ENCODE measurements around the gene SLC38A5. TPM values are rescaled to one million over a fixed set of nuclear protein-coding genes. Genes with fewer than 3 reads are reported as not detected.

The SLC38A5 gene
- total and polyA plus RNA-seq, 5 donors = 0.41 to 6.5 (median 3.0) TPM

- Histone ChIP-seq H3K27me3 (ENCODE audit: control insufficient read depth, insufficient read depth) (no peaks in the 10 kb centered on the region), H3K9me3 (ENCODE audit: control insufficient read depth, low read length) (no peaks in the 10 kb centered on the region), H3K4me1 (ENCODE audit: control insufficient read depth, insufficient read depth, low read length) (no peaks in the 10 kb centered on the region), H3K4me3 (ENCODE audit: low read length) (no peak overlapping the region), H3K27ac (ENCODE audit: low read length) (no peak overlapping the region)
- DNase-seq (no peak), ATAC-seq (no peak)
- 91% methylated on average over 9 of the region's 9 CpGs for WGBS
- intact Hi-C loops (cut with DNase I) = loop anchor here in 1 of 4 donors (10.0 kb wide), 1 partner anchor 407 kb away; no protein-coding TSS in a partner anchor
Observed at GRCh38 chrX:48491809-48492208, 21.7 kb upstream of the SLC38A5 start.

- no peaks in the 10 kb centered on the region for H3K9me3 ChIP-seq (ENCODE audit: control insufficient read depth, low read length)
- no peak overlapping the region for H3K27ac ChIP-seq (ENCODE audit: low read length)
- intact Hi-C loops (cut with DNase I) = loop anchor here in 1 of 4 donors (10.0 kb wide), 1 partner anchor 406 kb away; no protein-coding TSS in a partner anchor
- DNase-seq (peak in 1 of 3 donors; percentile 3), ATAC-seq (no peak)
- WGBS = 87% methylated on average over 8 of the region's 8 CpGs
- no peaks in the 10 kb centered on the region for H3K4me1 ChIP-seq (ENCODE audit: control insufficient read depth, insufficient read depth, low read length)
- no peak overlapping the region for H3K4me3 ChIP-seq (ENCODE audit: low read length)
- H3K27me3 ChIP-seq (ENCODE audit: control insufficient read depth, insufficient read depth) = no peaks in the 10 kb centered on the region
Observed at GRCh38 chrX:48490661-48491060, 20.6 kb upstream of the SLC38A5 start.

DNA sequence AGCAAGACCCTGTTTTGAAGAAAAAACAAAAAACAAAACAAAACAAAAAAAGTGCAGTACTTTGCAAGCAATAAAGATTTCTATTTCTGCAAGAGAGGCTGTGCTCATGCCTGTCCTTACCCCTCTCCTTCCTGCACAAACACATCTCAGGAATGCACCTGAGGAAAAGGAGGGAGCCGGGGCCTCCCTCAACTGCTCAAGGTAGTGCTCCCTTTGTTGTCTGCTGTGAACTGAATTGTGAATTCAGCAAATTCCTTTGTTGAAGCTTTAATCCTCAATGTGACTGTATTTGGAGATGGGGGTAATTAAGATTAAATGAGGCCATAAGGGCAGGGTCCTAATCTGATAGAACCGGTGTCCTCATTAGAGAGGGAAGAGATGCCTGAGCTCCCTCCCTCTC is 19.8 kb upstream of the SLC38A5 start:
- DNase-seq = no peak
- no peaks in the 10 kb centered on the region for H3K27me3 ChIP-seq (ENCODE audit: control insufficient read depth, insufficient read depth)
- 65% methylated on average over 2 of the region's 2 CpGs for WGBS
- H3K9me3 ChIP-seq (ENCODE audit: control insufficient read depth, low read length) = no peaks in the 10 kb centered on the region
- no peak for ATAC-seq
- no peaks in the 10 kb centered on the region for H3K4me1 ChIP-seq (ENCODE audit: control insufficient read depth, insufficient read depth, low read length)
- no peak overlapping the region for H3K27ac ChIP-seq (ENCODE audit: low read length)
- no peak overlapping the region for H3K4me3 ChIP-seq (ENCODE audit: low read length)
- intact Hi-C loops (cut with DNase I) = loop anchor here in 1 of 4 donors (10.0 kb wide), 1 partner anchor 405 kb away; no protein-coding TSS in a partner anchor

GRCh38 chrX:48489296-48489695 is 19.2 kb upstream of the SLC38A5 start:
- intact Hi-C loops (cut with DNase I) = no loop called here
- WGBS = 89% methylated on average over 9 of the region's 9 CpGs
- Histone ChIP-seq H3K27ac (ENCODE audit: low read length) (no peak overlapping the region), H3K9me3 (ENCODE audit: control insufficient read depth, low read length) (no peaks in the 10 kb centered on the region), H3K27me3 (ENCODE audit: control insufficient read depth, insufficient read depth) (no peaks in the 10 kb centered on the region), H3K4me3 (ENCODE audit: low read length) (no peak overlapping the region), H3K4me1 (ENCODE audit: control insufficient read depth, insufficient read depth, low read length) (no peaks in the 10 kb centered on the region)
- no peak for DNase-seq
- no peak for ATAC-seq

DNA sequence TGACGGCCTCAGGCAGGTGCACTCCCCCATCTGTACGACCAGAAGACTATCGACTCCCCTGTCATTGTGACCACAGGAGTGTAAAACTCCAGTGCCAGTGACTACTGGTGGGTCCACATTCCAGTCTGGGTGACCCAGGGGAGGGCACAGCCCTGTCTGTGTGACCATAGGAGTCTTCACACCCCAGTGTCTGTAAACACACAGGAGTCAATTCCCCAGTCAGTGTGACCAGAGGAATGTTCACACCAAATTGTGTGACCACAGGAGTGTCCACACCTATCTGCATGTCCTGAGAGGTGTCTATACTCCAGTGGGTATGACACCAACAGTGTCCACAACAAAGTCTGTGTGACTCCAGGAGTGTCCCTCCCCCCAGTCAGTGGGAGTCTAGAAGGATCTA is 18.0 kb upstream of the SLC38A5 start:
- no peaks in the 10 kb centered on the region for H3K9me3 ChIP-seq (ENCODE audit: control insufficient read depth, low read length)
- H3K4me1 ChIP-seq (ENCODE audit: control insufficient read depth, insufficient read depth, low read length) = no peaks in the 10 kb centered on the region
- intact Hi-C loops (cut with DNase I) = no loop called here
- DNase-seq (no peak), ATAC-seq (no peak)
- 81% methylated on average over 3 of the region's 3 CpGs for WGBS
- H3K27ac ChIP-seq (ENCODE audit: low read length) = no peak overlapping the region
- H3K27me3 ChIP-seq (ENCODE audit: control insufficient read depth, insufficient read depth) = no peaks in the 10 kb centered on the region
- H3K4me3 ChIP-seq (ENCODE audit: low read length) = no peak overlapping the region

- ATAC-seq (peak in 1 of 2 donors; percentile 10), DNase-seq (no peak)
- Histone ChIP-seq H3K4me3 (ENCODE audit: low read length) (no peak overlapping the region), H3K4me1 (ENCODE audit: control insufficient read depth, insufficient read depth, low read length) (no peaks in the 10 kb centered on the region), H3K27ac (ENCODE audit: low read length) (no peak overlapping the region), H3K27me3 (ENCODE audit: control insufficient read depth, insufficient read depth) (no peaks in the 10 kb centered on the region), H3K9me3 (ENCODE audit: control insufficient read depth, low read length) (no peaks in the 10 kb centered on the region)
- WGBS = 88% methylated on average over 10 of the region's 10 CpGs
- intact Hi-C loops (cut with DNase I) = no loop called here
Observed at GRCh38 chrX:48487362-48487798, 17.3 kb upstream of the SLC38A5 start.

DNA sequence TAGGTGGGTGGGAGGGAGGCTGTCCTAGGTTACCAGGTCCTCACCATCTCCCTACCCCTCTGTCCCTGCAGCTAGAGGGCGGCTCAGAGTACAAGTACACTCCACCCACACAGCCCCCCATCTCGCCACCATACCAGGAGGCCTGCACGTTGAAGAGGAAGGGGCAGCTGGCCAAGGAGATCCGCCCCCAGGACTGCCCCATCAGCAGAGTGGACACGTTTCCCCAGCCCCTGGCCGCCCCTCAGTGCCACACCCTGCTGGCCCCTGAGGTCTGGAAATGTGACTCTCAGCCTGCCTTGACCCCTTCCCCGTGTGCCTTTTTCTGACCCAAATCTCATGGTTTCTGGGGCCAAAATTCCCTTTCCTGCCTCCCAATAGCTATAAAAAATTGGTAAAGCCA is 12.5 kb upstream of the SLC38A5 start:
- H3K27ac ChIP-seq (ENCODE audit: low read length) = no peak overlapping the region
- no peak overlapping the region for H3K4me3 ChIP-seq (ENCODE audit: low read length)
- 73% methylated on average over 7 of the region's 7 CpGs for WGBS
- no peaks in the 10 kb centered on the region for H3K4me1 ChIP-seq (ENCODE audit: control insufficient read depth, insufficient read depth, low read length)
- no peak for ATAC-seq
- H3K27me3 ChIP-seq (ENCODE audit: control insufficient read depth, insufficient read depth) = no peaks in the 10 kb centered on the region
- no peak for DNase-seq
- intact Hi-C loops (cut with DNase I) = no loop called here
- H3K9me3 ChIP-seq (ENCODE audit: control insufficient read depth, low read length) = no peaks in the 10 kb centered on the region

GRCh38 chrX:48480583-48480982 is 10.5 kb upstream of the SLC38A5 start:
- no peak overlapping the region for H3K4me3 ChIP-seq (ENCODE audit: low read length)
- no peak overlapping the region for H3K27ac ChIP-seq (ENCODE audit: low read length)
- 91% methylated on average over 3 of the region's 3 CpGs for WGBS

GRCh38 chrX:48480142-48480541 is 10.1 kb upstream of the SLC38A5 start:
- intact Hi-C loops (cut with DNase I) = no loop called here
- ATAC-seq = no peak
- 93% methylated on average over 3 of the region's 3 CpGs for WGBS

More at GRCh38 chrX:48480583-48480982, 10.5 kb upstream of the SLC38A5 start:
- Histone ChIP-seq H3K27me3 (ENCODE audit: control insufficient read depth, insufficient read depth) (no peaks in the 10 kb centered on the region), H3K4me1 (ENCODE audit: control insufficient read depth, insufficient read depth, low read length) (no peaks in the 10 kb centered on the region), H3K9me3 (ENCODE audit: control insufficient read depth, low read length) (no peaks in the 10 kb centered on the region)
- ATAC-seq (no peak), DNase-seq (no peak)
- intact Hi-C loops (cut with DNase I) = no loop called here

DNA sequence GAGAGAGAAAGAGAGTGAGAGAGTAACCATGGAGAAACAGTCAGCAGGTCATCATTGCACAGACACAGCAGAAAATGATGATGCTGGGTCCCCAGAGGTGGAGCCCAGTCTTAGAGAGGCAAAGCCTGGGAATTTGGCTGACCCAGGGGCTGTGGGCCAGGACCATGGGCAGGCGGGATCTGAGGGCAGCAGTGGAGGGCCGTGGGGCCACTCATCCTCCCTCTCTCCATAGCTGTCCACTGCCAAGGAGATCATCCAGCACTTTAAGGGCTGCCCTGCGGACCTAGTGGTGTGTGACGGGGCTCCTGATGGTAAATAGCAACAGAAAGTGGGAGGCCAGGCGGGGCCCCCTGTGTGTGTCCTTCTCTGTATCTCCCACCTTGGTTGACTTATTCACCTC is 8.7 kb upstream of the SLC38A5 start:
- WGBS = 88% methylated on average over 5 of the region's 5 CpGs

More at GRCh38 chrX:48480142-48480541, 10.1 kb upstream of the SLC38A5 start:
- Histone ChIP-seq H3K4me1 (ENCODE audit: control insufficient read depth, insufficient read depth, low read length) (no peaks in the 10 kb centered on the region), H3K9me3 (ENCODE audit: control insufficient read depth, low read length) (no peaks in the 10 kb centered on the region), H3K27ac (ENCODE audit: low read length) (no peak overlapping the region), H3K27me3 (ENCODE audit: control insufficient read depth, insufficient read depth) (no peaks in the 10 kb centered on the region), H3K4me3 (ENCODE audit: low read length) (no peak overlapping the region)
- DNase-seq = no peak

DNA sequence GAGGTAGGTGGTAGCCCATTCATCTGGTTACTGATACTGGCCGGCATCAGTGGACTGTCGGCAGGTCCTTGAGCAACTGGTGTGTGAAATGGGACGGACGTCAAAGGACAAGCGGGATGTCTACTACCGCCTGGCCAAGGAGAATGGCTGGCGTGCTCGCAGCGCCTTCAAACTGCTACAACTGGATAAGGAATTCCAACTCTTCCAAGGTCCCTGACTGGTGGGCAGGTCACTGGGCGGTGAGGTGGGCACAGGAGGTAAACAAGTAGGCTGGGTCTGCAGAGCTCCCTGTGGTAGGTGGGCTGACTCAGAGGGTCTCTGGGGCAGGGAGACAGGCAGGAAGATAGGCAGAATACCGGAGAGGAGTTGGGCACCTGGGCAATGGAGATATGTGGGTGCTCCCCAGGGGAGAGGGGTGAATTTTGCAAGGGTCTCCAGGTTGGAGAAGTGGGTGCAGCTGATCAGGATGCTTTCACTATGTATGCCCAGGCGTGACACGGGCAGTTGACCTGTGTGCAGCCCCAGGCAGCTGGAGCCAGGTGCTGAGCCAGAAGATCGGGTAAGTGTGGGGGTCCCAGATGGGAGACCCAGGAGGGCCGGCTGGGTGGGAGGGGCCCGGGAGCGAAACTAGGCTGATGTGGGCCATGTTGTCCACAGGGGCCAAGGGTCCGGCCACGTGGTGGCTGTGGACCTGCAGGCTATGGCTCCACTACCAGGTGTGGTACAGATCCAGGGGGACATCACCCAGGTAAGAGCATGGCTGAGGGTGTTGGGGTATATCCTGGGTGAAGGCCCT is 8.1 kb upstream of the SLC38A5 start:
- no peaks in the 10 kb centered on the region for H3K9me3 ChIP-seq (ENCODE audit: control insufficient read depth, low read length)
- intact Hi-C loops (cut with DNase I) = no loop called here
- H3K4me3 ChIP-seq (ENCODE audit: low read length) = no peak overlapping the region
- H3K27ac ChIP-seq (ENCODE audit: low read length) = no peak overlapping the region
- no peak for ATAC-seq
- 93% methylated on average over 19 of the region's 19 CpGs for WGBS
- DNase-seq = no peak
- H3K4me1 ChIP-seq (ENCODE audit: control insufficient read depth, insufficient read depth, low read length) = no peaks in the 10 kb centered on the region
- H3K27me3 ChIP-seq (ENCODE audit: control insufficient read depth, insufficient read depth) = no peaks in the 10 kb centered on the region

More for the DNA sequence above, 8.7 kb upstream of the SLC38A5 start:
- no peaks in the 10 kb centered on the region for H3K4me1 ChIP-seq (ENCODE audit: control insufficient read depth, insufficient read depth, low read length)
- intact Hi-C loops (cut with DNase I) = no loop called here
- no peaks in the 10 kb centered on the region for H3K9me3 ChIP-seq (ENCODE audit: control insufficient read depth, low read length)
- H3K27me3 ChIP-seq (ENCODE audit: control insufficient read depth, insufficient read depth) = no peaks in the 10 kb centered on the region
- DNase-seq = no peak
- ATAC-seq = no peak
- H3K4me3 ChIP-seq (ENCODE audit: low read length) = no peak overlapping the region
- no peak overlapping the region for H3K27ac ChIP-seq (ENCODE audit: low read length)

Data from right cardiac atrium (tissue), 5 donors.